ENCODE results near the gene KIF5C. TPM values are rescaled to one million over a fixed set of nuclear protein-coding genes. Genes with fewer than 3 reads are reported as not detected.

Gene KIF5C
- total RNA-seq, 1 donor from 2014 or later: 24.3 TPM

- DNase-seq (ENCODE audit: low read depth): no peak
- no peak overlapping the region for H3K4me3 ChIP-seq (ENCODE audit: insufficient read depth, low read depth, low read length)
- no peaks in the 10 kb centered on the region for H3K9me3 ChIP-seq (ENCODE audit: insufficient read depth, low read depth, low read length)
- no peak overlapping the region for H3K9ac ChIP-seq (ENCODE audit: low read length)
- H3K9me3 Mint-ChIP-seq (ENCODE audit: unreplicated experiment): peaks cover 2% of the 10 kb centered on the region
- H3K36me3 ChIP-seq (ENCODE audit: insufficient read depth, low read length): no peaks in the 10 kb centered on the region
- no peak overlapping the region for H3K27ac ChIP-seq (ENCODE audit: low read depth, low read length)
- no peak overlapping the region for H3K4me2 ChIP-seq (ENCODE audit: low read length)
- H3K4me3 Mint-ChIP-seq (ENCODE audit: unreplicated experiment): no peak overlapping the region
- TF ChIP-seq CTCF (IDR thresholded peaks at IDR 0.05; ENCODE audit: insufficient read depth, low read depth, low read length): no peak
- no peak overlapping the region for H3K27ac Mint-ChIP-seq (ENCODE audit: unreplicated experiment)
- H3K4me1 ChIP-seq (ENCODE audit: insufficient read depth, low read length): peaks cover 1% of the 10 kb centered on the region
- FAIRE-seq: no peak
- no peak overlapping the region for H2AFZ ChIP-seq (ENCODE audit: low read depth, low read length)
- no peaks in the 10 kb centered on the region for H4K20me1 ChIP-seq (ENCODE audit: insufficient read depth, low read length)
- no peaks in the 10 kb centered on the region for H3K79me2 ChIP-seq (ENCODE audit: insufficient read depth, low read length)
- H3K27me3 ChIP-seq (ENCODE audit: insufficient read depth, low read length): no peaks in the 10 kb centered on the region
- H3K36me3 Mint-ChIP-seq (ENCODE audit: low read depth, unreplicated experiment): no peaks in the 10 kb centered on the region
- peaks cover 22% of the 10 kb centered on the region for H3K4me1 Mint-ChIP-seq (ENCODE audit: low read depth, unreplicated experiment)
- H3K27me3 Mint-ChIP-seq (ENCODE audit: low read depth, unreplicated experiment): peaks cover 2% of the 10 kb centered on the region
These were observed 200.1 kb downstream of the KIF5C start for GRCh38 chr2:149075105-149075504.

GRCh38 chr2:149075853-149076252 is 200.8 kb downstream of the KIF5C start:
- H3K36me3 Mint-ChIP-seq (ENCODE audit: low read depth, unreplicated experiment): no peaks in the 10 kb centered on the region
- peaks cover 22% of the 10 kb centered on the region for H3K4me1 Mint-ChIP-seq (ENCODE audit: low read depth, unreplicated experiment)
- no peak for TF ChIP-seq CTCF (IDR thresholded peaks at IDR 0.05; ENCODE audit: insufficient read depth, low read depth, low read length)
- no peak for TF ChIP-seq EZH2 (IDR thresholded peaks at IDR 0.05; ENCODE audit: insufficient read depth, low read length)
- H3K36me3 ChIP-seq (ENCODE audit: insufficient read depth, low read length): no peaks in the 10 kb centered on the region
- H3K4me3 Mint-ChIP-seq (ENCODE audit: unreplicated experiment): no peak overlapping the region
- H2AFZ ChIP-seq (ENCODE audit: low read depth, low read length): peak overlapping the region; percentile 30
- no peaks in the 10 kb centered on the region for H3K4me1 ChIP-seq (ENCODE audit: insufficient read depth, low read length)
- H3K9me3 ChIP-seq (ENCODE audit: insufficient read depth, low read depth, low read length): no peaks in the 10 kb centered on the region
- no peaks in the 10 kb centered on the region for H4K20me1 ChIP-seq (ENCODE audit: insufficient read depth, low read length)
- no peak for FAIRE-seq
- H3K79me2 ChIP-seq (ENCODE audit: insufficient read depth, low read length): no peaks in the 10 kb centered on the region
- peak overlapping the region; percentile 16 for H3K4me2 ChIP-seq (ENCODE audit: low read length)
- peaks cover 2% of the 10 kb centered on the region for H3K9me3 Mint-ChIP-seq (ENCODE audit: unreplicated experiment)
- H3K27ac ChIP-seq (ENCODE audit: low read depth, low read length): no peak overlapping the region
- H3K27ac Mint-ChIP-seq (ENCODE audit: unreplicated experiment): peak overlapping the region; percentile 15
- H3K9ac ChIP-seq (ENCODE audit: low read length): no peak overlapping the region
- H3K4me3 ChIP-seq (ENCODE audit: insufficient read depth, low read depth, low read length): no peak overlapping the region
- H3K27me3 ChIP-seq (ENCODE audit: insufficient read depth, low read length): no peaks in the 10 kb centered on the region
- DNase-seq (ENCODE audit: low read depth): no peak
- peaks cover 2% of the 10 kb centered on the region for H3K27me3 Mint-ChIP-seq (ENCODE audit: low read depth, unreplicated experiment)

Other genes with a start within 250 kb of the KIF5C start
- 22.8 and 24.8 TPM in 2 replicates for gene EPC2, start 230.5 kb upstream of the KIF5C start, total RNA-seq
- 1.1 and 1.2 TPM in 2 replicates for gene LYPD6B, start 163.5 kb downstream of the KIF5C start, total RNA-seq

Data from astrocyte (in vitro differentiated cells and primary cell).